GM19324 (cell line): ENCODE measurements around the gene NOTUM.
"Not testable (repeated sequence)": the region's sequence is repeated elsewhere in the genome, so short reads cannot be mapped to it uniquely, and the experiment has no call there.

Experiments used
- ATAC-seq: cut with Tn5 transposase; IDR thresholded peaks from one replicate; pipeline ENCODE4 v1.9.1; 2021; ENCODE audit warnings: mild to moderate bottlenecking, moderate library complexity; ENCODE audit not compliant: unreplicated experiment, low FRiP score

NOTUM gene

GRCh38 chr17:81996757-81997441, 35.9 kb upstream of the NOTUM start:
- ATAC-seq: no peak

- ATAC-seq: no peak
These were observed 35.3 kb upstream of the NOTUM start for GRCh38 chr17:81996232-81996756.

GRCh38 chr17:81995463-81996231, 34.7 kb upstream of the NOTUM start:
- no peak for ATAC-seq

DNA sequence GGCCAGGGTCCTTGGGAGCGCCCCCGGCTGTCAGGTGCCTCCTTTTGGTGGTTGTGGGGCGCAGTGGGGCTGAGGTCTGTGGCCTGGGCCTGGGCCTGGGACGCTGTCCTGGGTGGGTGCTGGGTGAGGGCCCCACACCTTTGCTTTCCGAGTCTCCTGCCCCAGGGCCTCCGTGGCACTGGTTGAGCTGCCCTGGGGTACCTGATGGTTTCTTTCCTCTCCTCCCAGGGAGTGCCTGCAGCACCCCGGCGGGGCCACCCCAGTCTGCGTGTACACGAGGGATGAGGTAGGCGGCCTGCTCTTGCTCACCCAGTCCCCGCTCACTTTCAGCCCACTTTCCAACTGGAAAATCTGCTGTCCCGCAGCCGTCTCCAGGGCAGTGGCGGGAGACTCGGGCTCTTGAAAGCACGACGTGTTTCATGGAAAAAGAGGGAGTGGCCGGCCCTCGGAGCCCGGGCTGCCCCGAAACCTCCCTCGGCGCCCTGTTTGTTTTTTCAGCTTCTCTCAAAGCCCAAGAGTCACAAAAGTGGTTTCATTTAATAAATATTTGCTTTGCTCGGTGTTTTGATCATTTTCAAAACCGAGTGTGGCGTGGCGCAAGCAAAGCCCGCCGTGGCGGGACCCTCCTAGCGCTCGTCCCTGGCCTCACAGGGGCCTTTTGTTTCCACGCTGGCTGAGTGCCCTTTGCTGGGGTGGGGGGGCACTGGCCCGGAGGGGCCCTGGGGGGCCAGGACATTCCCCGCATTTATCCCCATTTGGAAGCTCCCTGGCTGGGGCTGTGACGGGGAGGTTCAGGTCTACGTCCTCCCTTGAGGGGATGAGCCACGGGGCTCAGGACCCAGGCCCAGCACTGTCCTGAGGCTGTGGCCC, 33.8 kb upstream of the NOTUM start:
- ATAC-seq: no peak

DNA sequence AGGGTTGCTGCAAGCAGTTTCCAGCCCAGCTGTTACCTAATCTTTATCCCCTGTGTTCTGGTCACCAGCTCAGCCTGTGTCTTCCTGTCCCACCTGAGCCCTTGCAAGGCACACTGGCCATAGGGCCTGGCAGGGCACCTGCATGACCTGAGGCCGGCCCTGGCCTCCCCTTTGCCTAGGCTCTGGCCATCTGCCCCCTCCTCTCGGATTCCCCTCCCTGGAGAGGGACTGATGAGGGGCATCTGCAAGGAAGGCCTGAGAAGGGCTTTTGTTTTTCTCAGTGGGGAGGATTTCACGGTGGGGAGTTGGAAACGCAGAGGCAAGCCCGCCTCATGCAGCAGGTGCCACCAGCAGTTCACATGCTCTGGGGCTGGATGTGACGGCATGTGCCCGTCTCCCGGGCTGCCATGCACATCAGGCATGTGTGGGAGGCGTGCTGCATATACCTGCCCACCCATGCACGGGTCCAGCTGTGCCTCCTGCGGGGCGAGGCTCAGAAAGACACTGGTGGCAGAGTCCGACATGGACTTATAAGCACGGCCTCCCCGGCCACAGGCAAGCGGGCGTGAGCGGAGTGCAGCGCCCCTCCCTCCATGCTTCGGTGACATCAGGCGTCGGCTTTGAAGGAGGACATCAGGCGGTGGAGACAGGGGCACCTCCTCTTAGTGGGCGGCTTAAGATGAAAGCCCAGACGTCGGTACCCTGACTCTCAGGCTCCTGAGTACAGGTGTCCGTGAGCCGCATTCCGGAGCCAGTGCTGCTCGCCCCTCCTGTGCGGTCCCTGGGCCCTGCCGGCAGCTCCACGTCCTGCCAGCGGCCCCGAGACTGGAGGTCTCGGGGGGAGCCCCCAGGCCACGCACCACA, 33.0 kb upstream of the NOTUM start:
- ATAC-seq: no peak

GRCh38 chr17:81992306-81993102, 31.5 kb upstream of the NOTUM start:
- ATAC-seq: no peak

DNA sequence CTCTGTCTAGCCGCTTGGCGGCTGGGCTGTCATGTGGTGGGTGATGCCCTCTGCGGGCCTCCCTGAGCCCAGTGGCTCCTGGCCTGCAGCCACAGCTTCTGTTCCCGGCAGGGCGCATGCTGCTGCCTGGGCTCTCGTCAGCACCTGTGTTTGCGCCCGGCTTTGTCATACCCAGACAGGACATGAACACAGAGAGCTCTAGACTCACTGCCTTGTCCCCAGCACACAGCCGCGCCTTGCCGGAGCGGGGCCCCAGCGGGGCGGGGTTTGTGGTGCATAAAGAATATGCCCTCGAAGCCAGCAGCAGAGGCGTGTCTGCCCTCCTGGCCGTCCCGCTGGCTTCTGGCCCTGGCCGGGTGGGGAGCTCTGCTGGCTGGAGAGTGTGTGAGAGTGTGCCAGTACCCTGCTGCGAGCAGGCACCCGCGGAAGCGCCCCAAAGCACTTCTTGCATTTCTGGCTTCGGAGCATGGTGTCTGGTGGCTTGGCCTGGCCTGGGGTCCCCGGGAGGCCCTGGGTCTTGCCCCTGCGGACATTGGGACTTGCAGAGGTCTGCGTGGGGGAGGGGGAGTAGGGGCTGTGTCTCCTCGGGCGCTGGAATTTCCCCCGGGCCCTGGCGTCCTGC, 30.8 kb upstream of the NOTUM start:
- no peak for ATAC-seq

DNA sequence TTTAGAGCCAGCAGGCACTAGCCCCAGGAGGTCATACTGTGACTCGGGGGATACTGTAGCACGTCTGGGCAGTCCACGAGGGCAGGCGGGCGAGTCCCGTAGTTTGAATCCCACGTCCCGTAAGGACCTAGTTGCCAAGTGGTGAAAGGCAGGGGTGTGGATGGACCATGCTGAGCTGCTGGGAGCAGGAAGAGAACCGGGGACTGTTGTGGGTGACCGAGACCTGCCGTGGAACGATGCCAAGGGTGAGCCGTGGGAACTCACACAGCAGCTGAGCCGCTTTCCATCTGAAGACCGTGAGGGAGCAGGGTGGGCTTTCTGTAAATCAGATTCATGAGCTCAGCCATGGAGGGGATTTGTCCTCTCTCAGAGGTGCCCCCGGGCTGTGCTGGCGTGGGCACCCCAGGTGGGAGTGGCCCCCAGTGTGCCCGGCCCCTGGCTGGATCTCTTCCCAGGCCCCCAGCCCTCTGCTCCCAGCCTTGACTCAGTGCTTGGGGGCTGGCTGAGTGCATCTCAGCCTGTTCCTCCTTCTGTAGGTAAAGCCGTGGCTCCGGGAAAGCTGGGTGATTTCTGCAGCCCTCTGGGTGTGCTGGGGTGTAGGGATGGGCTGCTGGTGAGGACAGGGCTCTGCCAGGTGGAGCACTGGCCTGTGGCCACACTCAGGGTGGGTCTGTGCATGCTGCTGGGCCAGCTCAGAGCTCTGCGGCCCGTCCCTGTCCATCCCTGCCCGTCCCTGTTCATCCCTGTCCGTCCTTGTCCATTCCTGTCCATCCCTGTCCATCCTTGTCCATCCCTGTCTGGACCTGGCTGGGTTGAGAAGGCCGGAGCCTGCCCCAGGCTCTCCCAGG, 30.1 kb upstream of the NOTUM start:
- ATAC-seq: no peak

- no peak for ATAC-seq
These were observed 26.3 kb upstream of the NOTUM start for GRCh38 chr17:81987161-81987770.

DNA sequence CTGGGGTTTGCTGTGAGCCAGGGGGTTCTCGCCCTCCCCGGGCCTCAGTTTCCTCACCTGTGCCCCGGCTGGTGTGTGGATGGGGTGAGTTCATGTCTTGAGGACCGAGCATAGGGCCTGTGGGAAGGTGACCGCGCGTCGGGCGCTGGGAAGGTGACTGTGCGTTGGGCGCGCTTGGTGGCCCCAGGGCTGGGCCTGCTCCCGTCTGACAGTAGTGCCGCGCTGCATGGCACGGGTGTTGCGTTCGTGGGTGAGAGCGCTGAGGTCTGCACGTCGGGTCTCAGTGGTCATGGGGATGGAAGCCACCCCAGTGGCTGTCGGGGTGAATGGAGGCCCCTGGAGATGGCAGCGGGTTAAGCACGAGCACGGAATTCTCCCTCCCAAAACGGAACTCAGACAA, 25.6 kb upstream of the NOTUM start:
- no peak for ATAC-seq

- ATAC-seq: no peak
These were observed 23.9 kb upstream of the NOTUM start for GRCh38 chr17:81984773-81985410.

- no peak for ATAC-seq
These were observed 22.8 kb upstream of the NOTUM start for GRCh38 chr17:81983639-81984373.

- no peak for ATAC-seq
These were observed 22.1 kb upstream of the NOTUM start for GRCh38 chr17:81983011-81983638.

GRCh38 chr17:81981511-81981910, 20.5 kb upstream of the NOTUM start:
- not testable (repeated sequence) for ATAC-seq

DNA sequence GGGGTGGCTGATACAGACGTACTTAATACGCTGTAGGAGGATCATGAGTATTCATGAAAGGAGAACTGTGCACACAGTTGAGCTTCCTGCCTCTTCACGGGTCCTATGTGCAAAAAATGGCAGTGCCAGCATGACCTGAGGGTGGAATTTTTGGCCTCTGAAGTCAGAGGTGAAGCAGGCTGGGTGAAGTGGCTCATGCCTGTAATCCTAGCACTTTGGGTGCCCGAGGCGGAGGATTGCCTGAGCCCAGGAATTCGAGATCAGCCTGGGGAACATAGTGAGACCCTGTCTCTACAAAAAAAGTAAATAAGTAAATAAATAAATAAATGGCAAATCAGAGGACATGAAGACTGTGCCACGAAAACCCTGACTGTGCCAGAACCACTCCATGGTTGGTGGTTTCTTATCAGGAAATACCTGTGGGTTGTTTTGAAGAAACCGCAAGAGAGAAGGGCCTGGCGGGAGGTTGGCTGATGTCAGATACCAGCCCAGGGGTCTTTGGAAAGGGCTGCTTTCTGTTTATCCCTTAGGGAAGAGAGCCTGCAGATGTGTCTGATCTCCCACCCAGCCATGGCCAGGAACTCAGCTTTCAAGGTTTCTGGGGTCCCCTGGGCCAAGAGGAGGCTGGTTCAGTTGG, 19.8 kb upstream of the NOTUM start:
- ATAC-seq: no peak
